CD4-positive, alpha-beta T cell treated with Interleukin-10 for 1 hour (primary cell): ENCODE measurements around the gene INS.

Source experiments
- DNase-seq: peaks from one replicate; pipeline ENCODE4 v3.0.0-alpha.2; 2020

The INS gene

GRCh38 chr11:2143477-2143798 is 17.6 kb downstream of the INS start:
- DNase-seq: no peak

GRCh38 chr11:2142762-2143202 is 18.2 kb downstream of the INS start:
- DNase-seq: no peak

GRCh38 chr11:2142300-2142759 is 18.7 kb downstream of the INS start:
- DNase-seq: no peak

GRCh38 chr11:2140411-2141400 is 20.3 kb downstream of the INS start:
- DNase-seq: no peak

GRCh38 chr11:2139621-2140337 is 21.2 kb downstream of the INS start:
- no peak for DNase-seq

- DNase-seq: no peak
Observed at GRCh38 chr11:2139123-2139521, 21.9 kb downstream of the INS start, which contains the start of gene IGF2. Gene IGF2, minus strand, starts transcription at chr11:2139389. Its CDS starts 3,866 bp downstream, at chr11:2135523.

GRCh38 chr11:2138431-2139122 is 22.4 kb downstream of the INS start:
- DNase-seq: no peak

GRCh38 chr11:2138068-2138430 is 23.0 kb downstream of the INS start:
- no peak for DNase-seq

GRCh38 chr11:2137202-2138067 is 23.6 kb downstream of the INS start:
- no peak for DNase-seq

GRCh38 chr11:2136952-2137201 is 24.1 kb downstream of the INS start:
- DNase-seq: no peak

- DNase-seq: no peak
Observed at GRCh38 chr11:2136209-2136951, 24.6 kb downstream of the INS start.

- DNase-seq: no peak
Observed at GRCh38 chr11:2135648-2136201, 25.3 kb downstream of the INS start.

- DNase-seq: no peak
Observed at GRCh38 chr11:2135018-2135569, 25.9 kb downstream of the INS start.

GRCh38 chr11:2134022-2135010 is 26.7 kb downstream of the INS start:
- no peak for DNase-seq

- DNase-seq: no peak
Observed at GRCh38 chr11:2133241-2134021, 27.6 kb downstream of the INS start.

- no peak for DNase-seq
Observed at GRCh38 chr11:2132874-2133240, 28.2 kb downstream of the INS start.

GRCh38 chr11:2132246-2132645 is 28.8 kb downstream of the INS start:
- no peak for DNase-seq

- no peak for DNase-seq
Observed at GRCh38 chr11:2131371-2132236, 29.4 kb downstream of the INS start.
